Measurements from ENCODE around the gene C7orf25. TPM values are rescaled to one million over a fixed set of nuclear protein-coding genes. Genes with fewer than 3 reads are reported as not detected.

C7orf25 gene
- total RNA-seq, 1 donor from 2014 or later: 5.0 TPM

GRCh38 chr7:42869131-42870020 is 42.5 kb downstream of the C7orf25 start:
- DNase-seq (ENCODE audit: low spot score): no peak
- Mint-ChIP-seq H3K9me3 (ENCODE audit: unreplicated experiment) (peaks cover 3% of the 10 kb centered on the region), H3K36me3 (ENCODE audit: low read depth, unreplicated experiment) (peaks cover 6% of the 10 kb centered on the region), H3K27me3 (ENCODE audit: unreplicated experiment) (peaks cover 2% of the 10 kb centered on the region), H3K4me3 (ENCODE audit: unreplicated experiment) (no peak overlapping the region), H3K4me1 (ENCODE audit: unreplicated experiment) (no peaks in the 10 kb centered on the region), H3K27ac (ENCODE audit: unreplicated experiment) (no peak overlapping the region)
- TF ChIP-seq CTCF (IDR thresholded peaks at IDR 0.05; ENCODE audit: unreplicated experiment): no peak

GRCh38 chr7:42868480-42868879 is 43.4 kb downstream of the C7orf25 start:
- Mint-ChIP-seq H3K27me3 (ENCODE audit: unreplicated experiment) (peaks cover 2% of the 10 kb centered on the region), H3K4me3 (ENCODE audit: unreplicated experiment) (no peak overlapping the region), H3K4me1 (ENCODE audit: unreplicated experiment) (no peaks in the 10 kb centered on the region), H3K27ac (ENCODE audit: unreplicated experiment) (no peak overlapping the region), H3K9me3 (ENCODE audit: unreplicated experiment) (peaks cover 7% of the 10 kb centered on the region), H3K36me3 (ENCODE audit: low read depth, unreplicated experiment) (peaks cover 11% of the 10 kb centered on the region)
- DNase-seq (ENCODE audit: low spot score): no peak
- no peak for TF ChIP-seq CTCF (IDR thresholded peaks at IDR 0.05; ENCODE audit: unreplicated experiment)

Other genes with a start within 250 kb of the C7orf25 start
- gene PSMA2, start 20.1 kb upstream of the C7orf25 start, total RNA-seq (ENCODE audit: unreplicated experiment): 103 TPM
- gene MRPL32, start 20.3 kb upstream of the C7orf25 start, total RNA-seq (ENCODE audit: unreplicated experiment): 37.2 TPM
- gene HECW1, start 200.6 kb upstream of the C7orf25 start, total RNA-seq (ENCODE audit: unreplicated experiment): 0.15 TPM